ENCODE data around the gene RASA2. TPM values are rescaled to one million over a fixed set of nuclear protein-coding genes. Genes with fewer than 3 reads are reported as not detected.

The RASA2 gene
- total and polyA plus RNA-seq, 2 of the 8 experiments (the other 6 are each of a cell fraction or from before 2014, with no cell fraction given), result 3.5 to 15.9 TPM

GRCh38 chr3:141618938-141619337, 132.1 kb downstream of the RASA2 start (continued):
- no peak for TF ChIP-seq CTBP2 (IDR thresholded peaks at IDR 0.05; ENCODE audit: borderline replicate concordance, insufficient read depth, insufficient read length, low read length)
- TF ChIP-seq KDM1A (IDR thresholded peaks at IDR 0.05; ENCODE audit: borderline replicate concordance, low read length), result no peak
- no peak for TF ChIP-seq BCL11A (IDR thresholded peaks at IDR 0.05; ENCODE audit: low read depth in 2 of 2, low read length in 2 of 2)
- TF ChIP-seq KDM4A (IDR thresholded peaks at IDR 0.05; ENCODE audit: low read depth, low read length, severe bottlenecking), result no peak
- TF ChIP-seq ZNF274 (IDR thresholded peaks at IDR 0.05; ENCODE audit: borderline replicate concordance, extremely low read depth, low read length), result no peak

All from H1 (cell line).